22Rv1 (cell line): ENCODE measurements around the gene PPP4C.

Source experiments
- ZFX ChIP-seq: fragments of 450-650 bp; IDR thresholded peaks from 2 replicates; pipeline ENCODE4 v1.6.1; 2017; ENCODE audit warnings: antibody characterized with exemption, borderline replicate concordance
- TF ChIP-seq, protein P1 (sequence below): fragments of 450-650 bp; IDR thresholded peaks from 2 replicates; pipeline ENCODE4 v1.5.1; 2017; ENCODE audit warnings: mild to moderate bottlenecking

DNA sequence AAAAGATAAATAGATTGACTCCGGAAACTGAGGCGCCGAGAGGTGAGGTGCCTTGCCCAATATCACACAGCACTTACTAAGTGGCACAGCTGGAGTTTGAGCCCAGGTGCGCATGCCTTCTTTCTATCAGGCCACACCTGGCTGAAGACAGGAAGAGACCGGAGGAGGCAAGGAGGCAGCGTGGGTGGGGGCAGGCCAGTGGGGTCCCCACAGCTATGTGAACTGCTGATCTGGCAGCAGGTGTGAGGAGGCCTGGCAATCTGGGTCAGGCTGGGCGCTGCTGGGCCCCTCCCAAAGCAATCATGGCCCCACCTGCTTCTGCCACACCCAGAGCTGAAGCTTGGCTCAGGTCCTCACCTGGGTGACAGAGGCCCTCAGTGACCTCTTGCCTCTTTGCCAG lies 39.4 kb downstream of the PPP4C start:
- TF ChIP-seq, protein P1, sequence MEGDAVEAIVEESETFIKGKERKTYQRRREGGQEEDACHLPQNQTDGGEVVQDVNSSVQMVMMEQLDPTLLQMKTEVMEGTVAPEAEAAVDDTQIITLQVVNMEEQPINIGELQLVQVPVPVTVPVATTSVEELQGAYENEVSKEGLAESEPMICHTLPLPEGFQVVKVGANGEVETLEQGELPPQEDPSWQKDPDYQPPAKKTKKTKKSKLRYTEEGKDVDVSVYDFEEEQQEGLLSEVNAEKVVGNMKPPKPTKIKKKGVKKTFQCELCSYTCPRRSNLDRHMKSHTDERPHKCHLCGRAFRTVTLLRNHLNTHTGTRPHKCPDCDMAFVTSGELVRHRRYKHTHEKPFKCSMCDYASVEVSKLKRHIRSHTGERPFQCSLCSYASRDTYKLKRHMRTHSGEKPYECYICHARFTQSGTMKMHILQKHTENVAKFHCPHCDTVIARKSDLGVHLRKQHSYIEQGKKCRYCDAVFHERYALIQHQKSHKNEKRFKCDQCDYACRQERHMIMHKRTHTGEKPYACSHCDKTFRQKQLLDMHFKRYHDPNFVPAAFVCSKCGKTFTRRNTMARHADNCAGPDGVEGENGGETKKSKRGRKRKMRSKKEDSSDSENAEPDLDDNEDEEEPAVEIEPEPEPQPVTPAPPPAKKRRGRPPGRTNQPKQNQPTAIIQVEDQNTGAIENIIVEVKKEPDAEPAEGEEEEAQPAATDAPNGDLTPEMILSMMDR, result no peak
- no peak for TF ChIP-seq ZFX
